HL-60/S4 (cell line): ENCODE results near the gene DBT.
"Not testable (repeated sequence)": the region's sequence is repeated elsewhere in the genome, so short reads cannot be mapped to it uniquely, and the experiment has no call there.

Source experiments
- in situ Hi-C: fragments of 300-500 bp; cut with MboI; formaldehyde crosslinking; loops from 2 replicates; pipeline ENCODE4 v1.14.3; 2022; ENCODE audit warnings: low sequenced_read_pairs

The DBT gene

DNA sequence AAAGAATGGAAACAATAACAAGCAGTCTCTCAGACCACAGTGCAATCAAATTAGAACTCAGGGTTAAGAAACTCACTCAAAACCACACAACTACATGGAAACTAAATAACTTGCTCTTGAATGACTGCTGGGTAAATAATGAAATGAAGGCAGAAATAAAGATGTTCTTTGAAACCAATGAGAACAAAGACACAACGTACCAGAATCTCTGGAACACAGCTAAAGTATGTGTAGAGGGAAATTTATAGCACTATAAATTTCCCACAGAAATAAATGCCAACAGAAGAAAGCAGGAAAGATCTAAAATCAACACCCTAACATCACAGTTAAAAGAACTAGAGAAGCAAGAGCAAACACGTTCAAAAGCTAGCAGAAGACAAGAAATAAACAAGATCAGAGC, 46.9 kb downstream of the DBT start:
- in situ Hi-C loops = not testable (repeated sequence)

DNA sequence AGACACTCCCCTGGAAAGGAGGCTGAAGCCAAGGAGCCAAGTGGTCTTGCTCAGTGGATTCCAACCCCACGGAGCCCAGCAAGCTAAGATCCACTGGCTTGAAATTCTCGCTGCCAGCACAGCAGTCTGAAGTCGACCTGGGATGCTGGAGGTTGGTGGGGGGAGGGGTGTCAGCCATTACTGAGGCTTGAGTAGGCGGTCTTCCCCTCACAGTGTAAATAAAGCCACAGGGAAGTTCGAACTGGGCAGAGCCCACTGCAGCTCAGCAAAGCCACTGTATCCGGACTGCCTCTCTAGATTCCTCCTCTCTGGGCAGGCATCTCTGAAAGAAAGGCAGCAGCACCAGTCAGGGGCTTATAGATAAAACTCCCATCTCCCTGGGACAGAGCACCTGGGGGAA, 49.6 kb downstream of the DBT start:
- in situ Hi-C loops = not testable (repeated sequence)

DNA sequence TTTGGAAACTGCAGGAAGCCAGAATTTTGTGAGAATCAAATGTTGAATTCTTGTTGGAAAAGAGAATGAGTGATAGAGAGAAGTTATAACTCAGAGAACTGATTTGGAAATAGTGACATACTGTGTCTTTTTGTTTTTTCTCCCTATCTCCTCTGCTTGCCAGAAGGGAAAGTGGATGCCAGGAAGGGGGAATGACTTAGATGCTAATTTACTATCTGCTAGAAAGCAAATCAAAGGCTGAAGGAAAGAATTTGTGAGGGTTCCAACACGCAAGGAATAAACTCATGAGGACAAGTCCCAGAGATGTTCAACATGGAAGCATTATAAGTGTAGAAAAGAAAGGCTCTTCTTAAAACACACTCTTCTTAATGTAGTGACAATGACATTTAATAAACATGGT, 51.0 kb downstream of the DBT start:
- in situ Hi-C loops = no loop called here

DNA sequence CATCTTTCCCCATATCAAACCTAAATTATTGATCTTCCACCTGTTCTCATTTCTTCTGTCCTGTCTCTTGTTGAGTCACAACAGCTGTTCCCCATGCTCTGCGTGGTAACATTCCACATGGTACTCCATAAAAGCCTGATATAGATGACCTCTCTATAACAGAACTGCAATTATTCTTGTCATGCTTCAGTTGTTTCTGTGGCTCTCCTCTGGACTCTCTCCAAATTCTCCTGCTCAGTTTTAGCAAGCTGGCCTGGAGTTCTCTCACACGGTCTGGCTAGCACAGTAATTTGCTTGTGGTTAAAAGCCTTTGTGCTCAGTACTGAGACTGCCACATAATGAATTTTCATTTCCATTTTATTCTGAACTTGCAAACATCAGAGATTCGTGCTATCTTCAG, 61.0 kb downstream of the DBT start:
- in situ Hi-C loops = no loop called here

DNA sequence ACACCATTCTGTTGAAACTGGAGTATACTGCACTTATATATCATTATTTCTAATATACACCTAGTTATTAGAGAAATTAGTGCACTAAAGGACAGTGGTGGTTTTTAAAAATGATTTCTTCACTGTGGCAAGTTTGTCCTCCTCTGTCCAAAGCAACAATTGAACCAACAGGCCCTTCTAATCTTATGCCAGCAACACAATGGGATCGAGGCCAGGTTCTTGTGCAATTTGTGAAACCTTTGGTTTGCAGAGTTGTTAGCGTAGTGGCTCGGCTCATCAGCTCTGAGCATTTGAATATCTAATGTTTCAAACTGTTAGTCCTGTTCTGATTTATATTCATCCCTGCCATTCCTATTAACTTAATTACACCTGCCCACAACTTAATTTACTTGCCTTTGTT, 61.7 kb downstream of the DBT start:
- in situ Hi-C loops = no loop called here

DNA sequence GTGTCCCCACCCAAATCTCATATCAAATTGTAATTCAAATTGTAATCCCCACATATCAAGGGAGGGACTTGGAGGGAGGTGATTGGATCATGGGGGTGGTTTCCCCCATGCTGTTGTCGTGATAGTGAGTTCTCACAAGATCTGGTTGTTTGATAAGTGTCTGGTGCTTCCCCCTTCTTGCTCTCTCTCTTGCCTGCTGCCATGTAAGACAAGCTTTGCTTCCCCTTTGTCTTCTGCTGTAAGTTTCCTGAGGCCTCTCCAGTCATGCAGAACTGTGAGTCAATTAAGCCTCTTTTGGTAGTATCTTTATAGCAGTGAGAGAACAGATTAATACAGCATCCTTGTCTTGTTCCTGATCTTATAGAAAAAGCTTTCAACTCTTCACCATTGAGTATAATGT, 65.1 kb downstream of the DBT start:
- in situ Hi-C loops = no loop called here

DNA sequence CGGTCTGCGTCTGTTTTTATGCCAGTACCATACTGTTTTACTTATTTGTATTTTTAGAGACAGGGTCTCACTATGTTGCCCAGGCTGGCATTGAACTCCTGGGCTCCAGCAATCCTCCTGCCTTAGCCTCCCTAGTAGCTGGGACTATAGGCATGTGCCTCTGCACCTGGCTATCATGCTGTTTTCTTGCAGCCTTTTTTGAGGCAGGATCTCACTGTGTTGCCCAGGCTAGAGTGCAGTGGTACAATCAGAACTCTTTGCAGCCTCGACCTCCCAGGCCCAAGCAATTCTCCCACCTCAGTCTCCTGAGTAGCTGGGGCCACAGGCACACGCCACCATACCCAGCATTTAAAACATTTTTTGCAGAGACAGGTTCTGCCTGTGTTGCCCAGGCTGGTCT, 66.3 kb downstream of the DBT start:
- in situ Hi-C loops = no loop called here

DNA sequence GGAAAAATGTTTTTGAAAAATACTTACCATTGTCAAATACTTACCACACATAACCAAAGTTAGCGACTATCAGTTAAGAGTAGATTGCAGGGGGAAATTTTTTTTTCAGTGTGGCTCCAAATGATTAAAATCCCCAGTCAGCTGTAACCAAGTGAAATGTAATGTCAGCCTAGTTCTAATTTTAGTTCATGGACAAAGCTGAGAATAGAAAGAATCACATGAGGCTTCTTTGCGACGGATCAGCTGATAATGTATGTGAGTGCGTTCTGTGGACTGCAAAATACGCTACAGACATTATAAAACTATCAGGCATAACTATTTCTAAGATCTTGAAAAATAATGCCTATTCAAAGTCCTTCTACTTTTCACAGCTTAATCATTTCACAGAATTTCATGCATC, 71.5 kb downstream of the DBT start, which contains the start of gene LRRC39:
LRRC39 (minus strand) TSS at position 166 of the 400 bp plus-strand sequence. CDS start 9,740 bp downstream, outside the sequence.
- in situ Hi-C loops = no loop called here

DNA sequence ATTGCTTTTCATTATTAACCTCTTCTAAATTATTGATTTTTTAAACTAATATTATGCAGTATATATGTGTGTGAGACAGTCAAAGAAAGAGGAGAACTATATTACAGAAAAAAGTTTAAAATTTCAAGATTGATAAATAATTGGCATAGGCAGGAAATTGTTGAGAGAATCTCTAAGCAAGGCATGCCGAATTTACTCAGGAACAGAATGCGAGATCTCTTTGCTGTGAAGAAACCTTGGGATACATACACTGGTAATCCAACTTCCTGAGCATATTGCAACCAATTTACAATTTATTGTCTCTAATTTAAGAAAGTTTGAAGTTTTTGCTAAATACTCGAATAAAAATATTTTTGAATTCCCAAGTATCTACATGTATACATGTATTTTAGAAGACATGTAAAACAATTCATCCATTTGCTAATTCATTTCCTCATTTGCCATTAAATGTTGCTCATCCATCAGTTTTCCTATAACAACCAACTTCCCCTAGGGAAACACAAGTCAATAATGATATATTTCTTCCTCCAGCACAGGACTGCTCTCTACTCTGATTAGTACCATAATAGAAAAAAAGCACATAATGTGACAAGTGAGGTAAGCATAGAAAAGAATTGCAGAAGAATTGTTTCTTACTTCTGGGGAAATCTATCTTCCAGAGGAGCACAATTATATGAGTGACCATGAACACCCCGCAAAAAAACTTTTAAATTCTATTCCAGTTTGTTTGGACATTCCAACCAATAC, 72.2 kb downstream of the DBT start:
- in situ Hi-C loops = no loop called here

DNA sequence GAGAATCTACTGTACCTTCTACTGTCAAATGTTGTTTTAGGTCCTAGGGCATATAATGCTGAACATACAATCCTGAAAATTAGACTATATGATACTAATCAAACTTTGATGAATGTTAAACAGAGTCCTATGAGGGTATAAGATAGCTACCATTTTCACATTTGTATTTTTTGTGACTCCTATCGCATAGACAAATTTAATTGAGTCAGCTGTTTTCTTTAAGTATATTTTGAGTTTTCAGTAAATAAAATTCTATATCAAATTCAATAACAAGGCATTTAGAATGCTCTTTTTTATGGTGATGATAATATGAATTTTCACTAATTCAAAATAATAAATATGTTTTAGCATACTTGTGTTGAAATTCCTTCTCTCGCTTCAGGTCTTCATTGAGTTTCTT, 81.6 kb downstream of the DBT start:
- in situ Hi-C loops = no loop called here

DNA sequence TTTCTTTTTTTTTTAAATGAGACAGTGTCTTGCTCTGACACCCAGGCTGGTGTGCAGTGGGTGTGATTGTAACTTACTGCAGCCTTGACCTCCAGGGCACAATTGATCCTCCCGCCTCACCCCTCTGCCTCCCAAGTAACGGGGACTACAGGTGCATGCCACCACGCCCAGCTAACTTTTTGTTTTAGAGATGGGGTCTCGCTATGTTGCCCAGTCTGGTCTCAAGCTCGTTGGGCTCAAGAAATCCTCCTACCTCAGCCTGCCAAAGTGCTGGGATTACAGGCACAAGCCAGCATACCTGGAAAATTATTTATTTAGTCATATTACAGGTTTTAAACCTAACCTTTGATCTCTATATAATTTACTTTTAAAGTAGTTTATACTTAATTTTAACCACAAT, 84.9 kb downstream of the DBT start:
- in situ Hi-C loops = no loop called here

DNA sequence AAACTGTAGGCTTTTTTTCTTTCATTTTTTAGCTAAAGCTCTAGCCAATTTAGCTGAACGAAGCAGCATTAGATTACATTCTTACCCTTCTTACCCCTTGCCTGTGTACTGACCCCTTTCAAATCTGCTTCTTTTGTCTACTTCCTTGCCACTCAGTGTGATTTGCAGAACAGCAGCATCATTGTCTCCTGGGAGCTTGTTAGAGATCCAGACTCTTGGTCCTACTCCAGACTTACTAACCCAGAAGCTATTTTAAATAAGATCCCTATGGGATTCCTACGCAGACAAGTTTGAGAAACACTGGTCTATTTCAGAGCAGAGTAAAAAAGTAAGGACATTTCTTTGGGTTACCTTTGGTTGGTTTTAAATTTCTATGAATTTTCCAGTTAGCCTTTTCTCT, 85.4 kb downstream of the DBT start:
- in situ Hi-C loops = no loop called here

DNA sequence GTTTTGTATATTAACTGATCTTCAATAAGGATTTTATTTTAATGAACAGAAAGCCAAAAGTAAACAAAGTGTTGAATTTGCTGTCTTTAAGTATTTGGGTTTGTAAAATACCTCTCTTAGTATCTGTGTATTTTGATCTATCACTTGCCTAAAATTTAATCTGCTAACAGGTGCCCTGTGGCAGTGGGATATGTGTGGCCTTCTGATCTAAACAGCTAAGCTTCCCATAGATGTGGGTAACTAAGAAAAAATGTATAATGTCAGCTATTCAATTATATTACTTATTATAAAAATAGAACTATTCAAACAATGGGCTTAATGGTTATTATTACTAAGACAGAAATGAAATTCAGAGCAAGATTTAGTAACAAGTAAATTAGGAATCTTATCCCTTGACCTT, 86.8 kb downstream of the DBT start:
- in situ Hi-C loops = no loop called here

DNA sequence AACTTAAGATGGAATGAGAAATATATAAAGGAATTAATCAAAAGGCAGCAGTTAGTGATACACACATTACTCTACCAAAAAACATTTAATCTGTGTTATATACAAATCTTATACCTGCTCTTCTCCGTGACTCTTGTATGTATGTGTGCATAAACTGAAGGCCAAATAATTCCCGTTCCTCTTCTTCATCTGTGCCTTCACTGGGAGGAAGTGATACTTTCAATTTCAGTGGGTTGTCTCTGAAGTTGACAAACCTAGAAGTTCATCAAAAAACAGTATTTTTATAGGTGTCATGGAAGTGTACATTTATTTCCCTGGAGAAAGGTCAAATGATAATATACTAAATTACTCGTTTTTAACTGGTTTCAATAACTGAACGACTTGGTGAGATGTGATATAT, 97.4 kb downstream of the DBT start:
- in situ Hi-C loops = no loop called here

DNA sequence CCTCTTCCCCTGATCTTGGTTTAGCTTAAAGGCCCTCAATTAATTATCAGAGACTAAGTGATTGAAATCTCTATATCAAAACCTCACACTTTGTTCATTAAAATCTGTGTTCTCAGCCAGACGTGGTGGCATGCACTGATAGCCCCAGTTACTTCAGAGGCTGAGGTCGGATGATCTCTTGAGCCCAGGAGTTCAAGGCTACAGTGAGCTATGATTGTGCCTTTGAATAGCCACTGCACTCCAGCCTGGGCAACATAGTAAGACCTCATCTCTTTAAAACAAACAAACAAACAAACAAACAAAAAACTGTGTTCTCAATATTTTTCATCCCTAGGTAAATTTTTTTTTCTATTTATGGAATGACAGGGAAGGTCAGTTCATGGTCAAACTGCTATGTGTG, 98.0 kb downstream of the DBT start:
- in situ Hi-C loops = no loop called here

DNA sequence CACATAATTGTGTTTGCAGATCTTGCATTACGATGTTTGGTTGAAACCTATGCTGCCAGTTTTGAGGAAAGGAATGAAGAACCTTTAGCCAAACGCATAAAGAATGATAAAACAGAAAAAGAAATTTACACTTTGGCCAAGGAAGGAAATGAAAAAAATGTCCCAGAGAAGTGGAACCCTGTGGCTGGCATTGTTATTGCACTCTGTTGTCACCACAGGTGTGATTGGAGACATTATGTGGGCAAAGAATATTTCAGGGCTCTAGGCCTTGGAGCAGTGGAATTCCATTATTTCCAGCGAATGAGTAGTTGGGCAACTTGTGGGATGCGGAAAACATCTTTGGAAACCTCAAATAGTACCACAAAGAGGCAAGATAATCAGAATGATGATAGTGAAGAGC, 101.8 kb downstream of the DBT start:
- in situ Hi-C loops = no loop called here

DNA sequence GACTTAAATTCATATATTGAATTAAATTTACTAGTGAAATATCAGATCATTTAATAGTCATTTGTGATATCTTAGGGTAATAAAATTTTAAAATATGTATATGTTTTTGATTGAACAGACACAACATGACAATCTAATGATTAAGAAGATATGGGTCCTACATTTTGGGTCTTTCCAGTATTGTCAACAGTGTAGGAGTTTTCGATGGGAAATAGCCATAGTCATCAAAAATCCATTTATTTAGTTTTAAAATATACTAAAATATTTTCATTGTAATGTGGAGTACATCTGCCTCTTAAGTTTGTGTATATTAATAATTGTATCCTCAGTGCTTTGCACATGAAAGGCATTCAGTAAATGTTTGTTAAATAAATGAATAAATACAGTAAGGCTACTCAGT, 102.7 kb downstream of the DBT start:
- in situ Hi-C loops = no loop called here

DNA sequence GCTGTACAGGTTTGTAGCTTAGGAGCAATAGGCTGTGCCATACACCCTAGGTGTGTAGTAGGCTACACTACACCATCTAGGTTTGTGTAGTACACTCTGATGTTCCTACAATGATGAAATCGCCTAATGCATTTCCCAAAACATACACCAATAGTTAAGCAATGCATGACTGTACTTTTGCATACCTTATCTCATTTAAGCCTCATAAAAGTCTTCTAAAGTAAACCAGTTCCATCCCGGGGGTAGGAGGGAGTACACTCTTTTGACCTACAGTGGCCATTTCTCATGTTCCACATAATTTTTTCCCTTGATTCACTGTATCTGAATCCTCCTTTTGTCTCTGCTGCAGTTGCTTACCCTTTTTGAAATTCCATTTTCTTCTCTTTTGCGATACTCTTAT, 104.5 kb downstream of the DBT start:
- in situ Hi-C loops = no loop called here

DNA sequence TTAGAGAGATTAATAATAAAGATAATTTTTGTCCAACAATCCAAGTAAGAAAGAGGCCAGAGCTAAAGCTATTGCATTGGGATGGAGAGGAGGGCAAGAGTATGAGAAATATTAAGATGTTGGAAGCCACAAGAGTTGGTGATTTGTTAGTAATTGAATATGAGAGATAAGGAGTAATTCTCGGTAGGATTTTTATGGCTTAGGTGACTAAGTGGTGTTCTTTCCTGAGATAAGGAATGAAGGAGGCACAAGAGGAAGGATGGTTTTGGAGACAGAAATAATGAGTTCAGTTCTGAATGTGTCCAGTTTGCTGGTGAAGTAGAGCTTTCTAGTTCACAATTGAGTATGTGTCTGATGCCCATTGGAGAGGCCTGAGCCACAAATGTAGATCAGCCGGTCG, 107.3 kb downstream of the DBT start:
- in situ Hi-C loops = no loop called here

DNA sequence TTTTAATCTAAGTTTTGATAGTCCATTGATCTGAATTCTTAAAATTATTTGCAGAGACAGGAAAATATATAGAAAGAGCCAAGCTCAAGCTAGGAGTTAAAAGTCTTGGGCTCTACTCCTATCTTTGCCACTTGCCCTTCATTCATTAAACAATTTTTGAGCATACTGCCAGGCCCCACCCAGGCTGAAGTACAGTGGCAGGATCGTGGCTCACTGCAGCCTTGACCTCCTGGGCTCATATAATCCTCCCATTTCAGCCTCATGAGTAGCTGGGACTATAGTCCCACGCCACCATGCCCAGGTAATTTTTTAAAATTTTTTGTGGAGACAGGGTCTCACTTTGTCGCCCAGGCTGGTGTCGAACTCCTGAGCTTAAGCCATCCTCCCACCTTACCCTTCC, 108.4 kb downstream of the DBT start:
- in situ Hi-C loops = no loop called here

DNA sequence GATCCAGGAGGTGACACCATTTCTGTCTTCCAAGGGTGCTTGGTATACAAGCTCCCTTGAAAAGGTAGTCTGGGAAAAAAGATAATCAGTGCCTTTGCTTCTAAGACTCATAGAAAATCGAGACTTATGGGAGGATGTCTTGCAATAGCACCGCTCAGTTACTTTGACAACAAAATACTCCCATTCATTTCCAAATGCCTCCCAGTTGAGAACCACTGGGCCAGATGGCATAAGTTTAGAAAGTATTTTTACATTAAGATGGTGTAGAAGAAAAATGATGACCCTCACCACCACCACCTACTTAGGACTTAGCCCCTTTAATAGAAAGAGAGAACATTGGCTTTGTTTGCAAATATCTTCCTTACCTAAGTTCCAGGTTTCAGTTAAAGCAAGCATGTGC, 112.0 kb downstream of the DBT start:
- in situ Hi-C loops = no loop called here
